ENCODE results near the gene HMGCLL1. TPM values are rescaled to one million over a fixed set of nuclear protein-coding genes. Genes with fewer than 3 reads are reported as not detected.

The HMGCLL1 gene
- total and polyA plus RNA-seq, 7 donors: 0.32 to 1.3 (median 0.56) TPM

- intact Hi-C loops (cut with DNase I): no loop called here
- no peak overlapping the region for H3K4me3 ChIP-seq
- no peak overlapping the region for H3K27ac ChIP-seq
- H3K36me3 ChIP-seq (ENCODE audit: insufficient read depth in 1 of 2, low read depth in 1 of 2): no peaks in the 10 kb centered on the region
- DNase-seq (no peak), ATAC-seq (no peak)
- no peaks in the 10 kb centered on the region for H3K9me3 ChIP-seq
- H3K4me1 ChIP-seq: no peaks in the 10 kb centered on the region
- WGBS, 3 donors: 53 to 54% (median 54%) methylated on average over 3 of the region's 3 CpGs
- H3K27me3 ChIP-seq (ENCODE audit: insufficient read depth in 3 of 3, low read length in 2 of 3): no peaks in the 10 kb centered on the region
- no peak for TF ChIP-seq CTCF (IDR thresholded peaks at IDR 0.05)
Measured at GRCh38 chr6:55438203-55438602, 140.8 kb downstream of the HMGCLL1 start.

GRCh38 chr6:55437141-55437540, 141.9 kb downstream of the HMGCLL1 start:
- no peak for DNase-seq
- ATAC-seq: no peak
- WGBS, 3 donors: 76 to 80% (median 79%) methylated on average over 4 of the region's 4 CpGs
- Histone ChIP-seq H3K27ac (no peak overlapping the region), H3K36me3 (ENCODE audit: insufficient read depth in 1 of 2, low read depth in 1 of 2) (no peaks in the 10 kb centered on the region), H3K9me3 (no peaks in the 10 kb centered on the region), H3K4me1 (no peaks in the 10 kb centered on the region), H3K4me3 (no peak overlapping the region), H3K27me3 (ENCODE audit: insufficient read depth in 3 of 3, low read length in 2 of 3) (no peaks in the 10 kb centered on the region)
- no peak for TF ChIP-seq CTCF (IDR thresholded peaks at IDR 0.05)
- intact Hi-C loops (cut with DNase I): no loop called here

- intact Hi-C loops (cut with DNase I): no loop called here
- H3K27ac ChIP-seq: no peak overlapping the region
- H3K9me3 ChIP-seq: no peaks in the 10 kb centered on the region
- no peak for DNase-seq
- no peak for ATAC-seq
- TF ChIP-seq CTCF (IDR thresholded peaks at IDR 0.05): no peak
- H3K27me3 ChIP-seq (ENCODE audit: insufficient read depth in 3 of 3, low read length in 2 of 3): no peaks in the 10 kb centered on the region
- no peak overlapping the region for H3K4me3 ChIP-seq
- no peaks in the 10 kb centered on the region for H3K36me3 ChIP-seq (ENCODE audit: insufficient read depth in 1 of 2, low read depth in 1 of 2)
- WGBS, 3 donors: 40 to 47% (median 44%) methylated on average over 2 of the region's 2 CpGs
- no peaks in the 10 kb centered on the region for H3K4me1 ChIP-seq
Measured at GRCh38 chr6:55433446-55434130, 145.4 kb downstream of the HMGCLL1 start.

- Histone ChIP-seq H3K4me3 (no peak overlapping the region), H3K27ac (no peak overlapping the region), H3K36me3 (ENCODE audit: insufficient read depth in 1 of 2, low read depth in 1 of 2) (no peaks in the 10 kb centered on the region), H3K4me1 (no peaks in the 10 kb centered on the region), H3K9me3 (no peaks in the 10 kb centered on the region), H3K27me3 (ENCODE audit: insufficient read depth in 3 of 3, low read length in 2 of 3) (no peaks in the 10 kb centered on the region)
- WGBS, 3 donors: 55 to 75% (median 68%) methylated on average over 2 of the region's 2 CpGs
- TF ChIP-seq CTCF (IDR thresholded peaks at IDR 0.05): no peak
- intact Hi-C loops (cut with DNase I): no loop called here
- DNase-seq (no peak), ATAC-seq (no peak)
Measured at GRCh38 chr6:55423933-55424332, 155.1 kb downstream of the HMGCLL1 start.

- H3K4me3 ChIP-seq: no peak overlapping the region
- TF ChIP-seq CTCF (IDR thresholded peaks at IDR 0.05): no peak
- no peak overlapping the region for H3K27ac ChIP-seq
- no peaks in the 10 kb centered on the region for H3K27me3 ChIP-seq (ENCODE audit: insufficient read depth in 3 of 3, low read length in 2 of 3)
- no peaks in the 10 kb centered on the region for H3K4me1 ChIP-seq
- no peak for DNase-seq
- no peaks in the 10 kb centered on the region for H3K36me3 ChIP-seq (ENCODE audit: insufficient read depth in 1 of 2, low read depth in 1 of 2)
- no peak for ATAC-seq
- intact Hi-C loops (cut with DNase I): no loop called here
- H3K9me3 ChIP-seq: no peaks in the 10 kb centered on the region
Measured at GRCh38 chr6:55410674-55411073, 168.3 kb downstream of the HMGCLL1 start.

All from psoas muscle (tissue), 8 donors.